GM18861 (cell line): Measurements from ENCODE around the gene SNW1.
"Not testable (repeated sequence)": the region's sequence is repeated elsewhere in the genome, so short reads cannot be mapped to it uniquely, and the experiment has no call there.

Experiments
- ATAC-seq: cut with Tn5 transposase; IDR thresholded peaks from one replicate; pipeline ENCODE4 v1.9.1; 2021; ENCODE audit not compliant: unreplicated experiment

Gene SNW1

DNA sequence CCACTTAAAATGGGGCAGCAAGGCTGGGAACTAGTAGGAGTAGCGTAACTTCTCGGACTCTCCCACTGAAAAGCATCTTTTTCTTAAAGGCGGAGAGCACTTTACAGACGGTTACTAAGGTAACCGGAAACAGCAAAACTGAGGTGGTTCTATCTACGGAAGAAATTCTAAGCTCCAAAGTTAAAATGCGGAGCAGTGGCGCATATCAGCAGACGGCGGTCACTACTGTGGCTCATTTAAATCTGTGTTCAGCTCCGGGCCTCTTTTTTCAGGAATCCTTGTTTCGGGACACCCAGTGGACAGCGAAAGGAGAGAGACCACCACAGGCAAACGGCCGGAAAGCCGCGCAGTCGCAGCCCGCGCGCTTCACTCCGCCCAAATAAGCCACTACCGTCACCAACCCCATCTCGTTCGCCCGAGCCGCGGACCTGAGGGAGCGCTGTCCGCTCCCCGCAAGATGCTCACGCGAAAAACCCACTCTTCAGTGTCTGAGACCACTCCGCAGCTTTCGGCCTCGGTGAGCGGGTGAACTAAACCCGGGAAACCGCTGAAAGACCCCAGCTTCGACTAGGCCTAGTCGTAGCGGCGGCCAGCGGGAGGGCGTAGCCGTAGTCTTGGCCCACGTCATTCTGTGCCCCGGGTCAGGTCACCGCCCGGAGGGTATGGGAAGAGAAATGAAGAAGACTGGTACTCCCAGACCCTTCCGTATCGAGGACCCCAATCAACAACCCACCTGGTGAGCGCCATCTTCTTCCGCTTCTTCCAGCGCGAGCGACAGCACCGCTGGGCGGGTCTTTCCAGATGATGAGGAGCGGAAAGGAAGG lies at the start of gene SNW1:
TSS of gene SNW1 (minus strand) at position 776 of the 824 bp plus-strand sequence. CDS start at position 747, 29 bp downstream.
- peak; percentile 95 for ATAC-seq

DNA sequence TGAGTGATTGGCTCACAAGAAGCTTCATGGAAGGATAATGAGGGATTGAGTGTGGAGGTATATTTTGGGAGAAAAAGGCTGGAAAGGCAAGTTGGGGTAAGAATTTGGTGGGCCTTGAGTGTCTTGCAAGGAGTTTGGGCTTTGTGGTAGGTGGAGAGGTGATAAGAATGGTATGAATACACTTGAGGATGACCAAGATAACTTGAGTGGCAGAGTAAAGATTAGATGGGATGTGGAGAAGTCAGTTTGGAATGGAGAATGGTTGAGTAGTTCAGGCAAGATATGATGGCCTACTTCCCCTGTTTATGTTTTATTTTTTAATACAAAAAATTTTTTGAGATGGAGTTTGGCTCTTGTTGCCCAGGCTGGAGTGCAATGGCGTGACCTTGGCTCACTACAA lies 48.1 kb upstream of the SNW1 start:
- ATAC-seq, result no peak

DNA sequence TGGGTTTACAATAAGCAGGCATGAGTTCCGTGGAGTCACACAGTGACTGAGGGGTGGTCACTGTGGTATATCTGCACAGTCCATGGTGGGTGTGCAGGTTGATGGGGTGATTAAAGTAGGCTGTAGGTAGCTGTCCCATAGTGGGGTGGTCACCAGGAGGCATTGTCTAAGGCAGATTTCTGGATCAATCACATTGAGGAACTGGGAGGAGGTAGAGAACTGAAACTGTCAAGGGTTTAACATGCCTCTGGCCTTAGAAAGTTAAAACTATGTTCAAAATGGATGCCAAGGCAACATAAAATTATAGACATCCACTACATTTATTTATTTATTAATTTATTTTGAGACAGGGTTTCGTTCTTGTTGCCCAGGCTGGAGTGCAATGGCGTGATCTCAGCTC lies 47.3 kb upstream of the SNW1 start:
- ATAC-seq, result no peak

DNA sequence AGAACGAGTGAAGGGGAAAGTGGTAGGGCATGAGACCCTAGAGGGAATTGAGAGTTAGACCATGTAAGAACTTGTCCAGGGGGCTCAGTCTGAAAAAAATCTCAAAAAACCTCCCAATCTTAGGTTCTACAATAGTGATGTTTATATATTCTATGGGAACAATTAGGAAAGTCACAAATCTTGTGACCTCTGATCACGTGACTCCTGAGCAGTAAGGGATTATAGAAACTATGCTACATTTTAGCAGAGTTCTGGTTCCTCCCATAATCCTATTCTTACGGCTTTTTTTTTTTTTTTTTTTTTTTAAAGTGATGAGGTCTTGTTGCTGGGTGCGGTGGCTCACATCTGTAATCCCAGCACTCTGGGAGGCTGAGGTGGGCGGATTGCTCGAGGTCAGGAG lies 44.8 kb upstream of the SNW1 start:
- ATAC-seq, result no peak

DNA sequence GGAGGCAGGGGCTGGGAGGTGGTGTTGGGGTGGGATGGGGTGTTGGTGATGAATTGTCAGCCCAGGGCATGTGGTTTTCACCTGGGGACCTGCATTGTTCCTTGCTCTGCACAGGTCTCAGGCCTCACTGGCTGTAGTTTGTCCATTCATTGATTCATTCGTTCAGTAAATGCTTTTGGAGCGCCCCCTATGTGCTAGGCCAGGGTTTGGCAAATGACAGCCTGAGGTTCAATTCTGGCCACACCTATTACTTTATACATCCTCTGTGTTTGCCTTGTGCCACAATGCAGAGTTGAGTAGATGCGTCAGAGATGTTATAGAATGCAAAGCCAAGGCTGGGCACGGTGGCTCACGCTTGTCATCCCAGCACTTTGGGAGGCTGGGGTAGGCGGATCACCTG lies 43.6 kb upstream of the SNW1 start:
- ATAC-seq, result no peak

DNA sequence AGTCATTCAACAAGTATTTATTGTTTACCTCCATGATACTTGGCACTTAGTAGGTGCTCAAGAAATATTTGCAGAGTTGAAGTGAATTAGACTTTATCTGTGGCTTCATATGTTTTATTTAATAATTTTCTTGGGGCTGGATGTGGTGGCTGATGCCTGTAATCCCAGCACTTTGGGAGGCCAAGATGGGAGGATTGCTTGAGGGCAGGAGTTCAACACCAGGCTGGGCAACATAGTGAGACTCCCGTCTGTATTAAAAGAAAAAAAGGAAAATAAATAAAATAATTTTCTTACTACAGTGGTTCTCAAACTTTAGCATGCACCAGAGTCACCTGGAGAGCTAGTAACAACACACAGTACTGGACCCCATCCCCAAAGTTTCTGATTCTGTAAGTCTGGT lies 39.9 kb upstream of the SNW1 start:
- no peak for ATAC-seq

DNA sequence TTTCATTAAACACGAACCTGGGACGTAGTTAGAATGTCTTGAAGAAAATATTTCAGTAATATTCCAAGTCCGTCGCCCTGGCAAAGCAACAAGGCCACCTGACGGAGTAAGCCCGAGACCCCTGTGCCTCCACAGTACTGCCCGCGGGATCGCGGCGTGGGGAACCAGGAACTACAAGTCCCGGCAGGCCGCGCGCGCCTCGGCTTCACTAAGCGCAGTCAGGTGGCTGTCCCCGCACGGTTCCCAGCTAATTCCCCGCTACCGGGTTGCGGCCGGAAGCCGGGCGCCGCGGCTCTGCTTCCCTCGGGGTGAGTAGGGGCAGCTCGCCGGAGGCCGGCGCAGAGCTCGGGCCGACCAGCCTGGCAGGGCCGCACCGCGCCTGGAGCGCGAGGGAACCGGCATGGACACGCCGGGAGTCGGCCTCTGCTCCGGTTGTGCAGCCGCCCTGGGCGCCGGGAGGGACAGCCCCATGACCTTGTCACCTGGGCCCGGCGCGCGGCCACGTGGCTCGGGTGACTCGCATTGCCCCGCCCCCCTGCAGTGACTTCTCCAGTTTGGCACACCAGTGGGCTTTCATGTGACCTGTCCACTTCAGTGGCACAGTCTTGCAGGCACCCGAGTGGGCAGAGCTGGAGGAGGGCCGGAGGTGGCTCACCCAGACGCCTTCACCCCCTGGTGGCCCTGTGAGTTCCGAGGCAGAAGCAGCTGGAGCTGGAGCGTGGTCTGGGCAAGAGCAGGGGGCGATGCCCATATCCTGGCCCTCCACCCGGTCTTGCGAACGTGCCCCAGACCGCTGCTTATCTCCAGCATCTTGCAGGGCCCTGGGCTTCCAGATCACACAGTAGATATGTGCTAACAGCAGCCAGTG lies 39.1 kb upstream of the SNW1 start, which contains the start of gene ADCK1:
TSS of gene ADCK1 (plus strand) at position 247 of the 868 bp plus-strand sequence. CDS start 18,870 bp downstream, outside the sequence.
- ATAC-seq, result peak; percentile 87

DNA sequence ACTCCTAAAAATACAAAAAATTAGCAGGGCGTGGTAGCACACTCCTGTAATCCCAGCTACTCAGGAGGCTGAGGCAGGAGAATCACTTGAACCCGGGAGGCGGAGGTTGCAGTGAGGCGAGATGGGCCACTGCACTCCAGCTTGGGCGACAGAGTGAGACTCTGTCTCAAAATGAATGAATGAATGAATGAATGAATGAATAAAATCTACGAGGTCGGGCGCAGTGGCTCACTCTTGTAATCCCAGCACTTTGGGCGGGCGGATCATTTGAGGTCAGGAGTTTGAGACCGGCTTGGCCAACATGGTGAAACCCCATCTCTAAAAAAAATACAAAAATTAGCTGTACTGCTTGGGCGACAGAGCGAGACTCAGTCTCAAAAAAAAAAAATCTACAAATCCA lies 38.5 kb upstream of the SNW1 start:
- peak; percentile 1 for ATAC-seq

DNA sequence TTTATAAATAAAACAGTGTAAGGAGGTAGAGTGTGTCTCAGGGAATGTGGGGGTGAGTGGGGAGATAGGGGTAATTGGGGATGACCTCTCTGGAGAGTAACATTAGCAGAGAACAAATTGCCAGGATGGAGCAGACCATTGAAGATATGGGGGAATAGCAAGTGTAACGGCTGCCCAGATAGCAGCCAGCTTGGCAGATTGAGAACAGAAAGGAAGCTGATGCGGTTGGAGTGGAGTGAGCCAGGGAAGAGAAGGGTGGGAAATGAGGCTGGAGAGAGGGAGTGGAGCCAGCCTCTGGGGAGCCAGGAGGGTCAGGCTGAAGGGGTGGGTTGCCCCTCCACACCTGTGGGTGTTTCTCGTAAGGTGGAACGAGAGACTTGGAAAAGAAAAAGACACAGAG lies 33.4 kb upstream of the SNW1 start:
- ATAC-seq, result no peak

DNA sequence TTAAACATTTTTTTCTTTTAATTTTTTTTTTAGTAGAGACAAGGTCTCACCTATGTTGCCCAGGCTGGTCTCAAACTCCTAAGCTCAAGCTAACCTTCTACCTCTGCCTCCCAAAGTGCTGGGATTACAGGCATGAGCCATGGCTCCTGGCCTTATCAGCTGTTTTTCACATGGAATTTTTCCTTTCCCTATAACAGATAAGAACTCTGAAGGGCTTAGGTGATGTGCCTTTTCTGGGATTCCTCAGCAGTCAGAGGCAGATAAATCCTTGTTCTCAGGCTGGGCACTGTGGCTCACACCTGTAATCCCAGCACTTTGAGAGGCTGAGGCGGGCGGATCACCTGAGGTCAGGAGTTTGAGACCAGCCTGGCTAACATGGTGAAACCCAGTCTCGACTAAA lies 32.3 kb upstream of the SNW1 start:
- ATAC-seq, result not testable (repeated sequence)

DNA sequence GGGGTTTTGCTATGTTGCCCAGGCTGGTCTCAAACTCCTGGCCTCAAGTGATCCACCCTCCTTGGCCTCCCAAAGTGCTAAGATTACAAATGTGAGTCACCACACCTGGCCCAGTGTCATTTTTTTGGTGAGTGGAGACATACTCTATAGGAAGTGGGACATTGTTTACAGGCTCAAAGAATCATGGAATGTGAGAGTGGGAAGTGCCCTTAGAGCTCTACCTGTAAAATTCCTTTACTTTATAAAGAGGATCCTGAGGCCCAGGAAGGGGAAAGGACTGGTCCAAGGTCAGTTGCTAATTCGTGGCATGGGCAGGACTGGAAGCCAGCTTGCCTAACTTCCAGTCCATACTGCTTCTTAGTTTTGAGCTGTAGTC lies 30.3 kb upstream of the SNW1 start:
- ATAC-seq, result no peak

DNA sequence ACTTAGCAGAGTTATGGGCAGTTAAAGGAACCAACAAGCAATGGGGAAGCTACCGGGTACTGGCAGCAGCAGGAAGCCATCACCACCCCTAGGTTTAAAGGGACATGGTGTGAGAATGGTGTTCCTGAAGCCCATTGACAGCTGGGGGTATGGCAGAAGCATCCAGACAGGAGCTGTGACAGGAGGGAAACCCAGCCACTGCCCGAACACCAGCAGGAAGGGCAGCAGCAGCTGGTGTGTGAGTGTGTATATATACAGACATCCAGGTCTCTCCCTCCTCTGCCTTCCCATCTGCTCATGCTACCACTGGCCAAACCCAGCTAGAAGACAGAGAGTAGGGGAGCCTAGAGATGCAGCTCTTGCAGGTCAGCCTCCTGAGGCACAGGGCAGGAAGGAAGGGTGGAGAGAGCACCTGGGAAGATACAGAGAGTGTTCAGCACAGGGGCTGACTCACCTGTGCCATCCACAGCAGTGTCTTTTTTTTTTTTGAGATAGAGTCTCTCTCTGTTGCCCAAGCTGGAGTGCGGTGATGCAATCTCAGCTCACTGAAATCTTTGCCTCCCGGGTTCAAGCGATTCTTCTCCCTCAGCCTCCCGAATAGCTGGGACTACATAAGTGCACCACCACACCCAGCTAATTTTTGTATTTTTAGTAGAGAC lies 29.7 kb upstream of the SNW1 start:
- no peak for ATAC-seq

DNA sequence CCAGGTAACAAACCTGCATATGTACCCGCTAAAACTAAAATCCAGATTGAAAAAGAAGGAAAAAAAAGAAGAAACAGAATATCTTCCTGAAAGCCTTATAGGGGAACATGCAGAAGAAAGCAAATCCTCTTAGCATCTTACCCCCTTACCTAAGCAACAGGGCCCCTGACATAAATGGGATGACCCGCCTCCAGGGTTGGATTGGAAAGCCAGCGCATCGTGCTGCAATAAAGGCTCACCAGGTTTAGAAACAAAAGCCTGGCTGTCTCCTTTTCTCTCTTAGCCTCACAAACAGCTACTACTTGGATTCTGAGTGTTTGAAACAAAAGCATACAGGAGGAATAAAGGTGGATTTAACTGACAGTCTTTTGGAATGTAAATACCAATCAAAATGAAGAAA lies 25.2 kb upstream of the SNW1 start:
- ATAC-seq, result no peak

DNA sequence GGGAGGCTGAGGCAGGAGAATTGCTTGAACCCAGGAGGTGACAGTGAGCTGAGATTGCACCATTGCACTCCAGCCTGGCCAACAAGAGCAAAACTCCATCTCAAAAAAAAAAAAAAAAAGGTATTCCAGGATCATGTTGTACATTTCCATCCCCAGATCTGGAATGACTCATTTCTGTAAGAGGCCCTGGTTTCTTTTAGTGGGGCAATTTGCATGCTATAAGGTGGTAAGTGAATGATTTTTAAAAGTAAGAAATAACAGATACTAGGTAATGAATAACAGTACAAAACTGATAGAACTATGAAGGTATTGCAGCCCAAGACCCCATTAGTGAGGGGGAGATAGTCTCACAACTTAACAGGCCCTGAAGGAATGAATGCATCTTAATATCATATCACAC lies 21.2 kb upstream of the SNW1 start:
- peak; percentile 68 for ATAC-seq

DNA sequence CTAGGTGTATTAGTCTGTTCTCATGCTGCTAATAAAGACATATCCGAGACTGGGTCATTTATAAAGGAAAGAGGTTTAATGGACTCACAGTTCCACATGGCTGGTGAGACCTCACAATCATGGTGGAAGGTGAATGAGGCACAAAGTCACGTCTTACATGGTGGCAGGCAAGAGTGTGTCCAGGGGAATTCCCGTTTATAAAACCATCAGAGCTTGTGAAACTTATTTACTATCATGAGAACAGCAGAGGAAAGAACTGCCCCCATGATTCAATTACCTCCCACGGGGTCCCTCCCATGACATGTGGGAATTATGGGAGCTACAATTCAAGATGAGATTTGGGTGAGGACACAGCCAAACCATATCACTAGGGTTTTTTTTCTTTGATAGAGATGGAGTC lies 13.0 kb upstream of the SNW1 start:
- ATAC-seq, result not testable (repeated sequence)

DNA sequence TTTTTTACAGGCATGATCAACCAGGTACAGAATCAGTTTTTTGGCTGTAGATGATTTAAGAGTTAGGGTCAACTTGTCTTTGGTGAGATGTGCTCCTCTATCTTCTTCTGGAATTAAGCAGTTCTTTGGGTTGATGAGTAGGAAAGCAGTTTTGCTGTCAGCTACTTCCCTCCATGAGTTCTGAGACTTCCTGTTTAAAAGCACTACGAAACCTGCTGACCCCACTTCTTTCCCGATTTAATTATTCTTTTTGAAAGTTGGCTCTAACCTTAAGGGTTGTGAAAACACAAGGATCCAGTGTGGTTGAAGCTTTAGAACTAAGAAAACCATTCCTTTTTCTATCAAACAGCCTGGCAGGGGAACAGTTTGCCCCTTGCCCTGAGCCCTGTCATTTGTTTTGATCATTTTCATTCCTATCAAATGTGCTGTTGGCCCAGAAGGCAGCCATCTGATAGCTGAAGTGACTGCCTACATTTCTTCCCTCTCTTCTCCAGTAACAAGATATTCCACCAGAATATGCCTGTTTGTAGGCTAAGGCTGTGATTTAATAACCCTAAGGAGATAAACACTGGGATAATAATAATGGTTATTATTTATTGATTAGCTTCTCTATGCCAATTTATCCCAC lies 7.6 kb upstream of the SNW1 start:
- not testable (repeated sequence) for ATAC-seq

DNA sequence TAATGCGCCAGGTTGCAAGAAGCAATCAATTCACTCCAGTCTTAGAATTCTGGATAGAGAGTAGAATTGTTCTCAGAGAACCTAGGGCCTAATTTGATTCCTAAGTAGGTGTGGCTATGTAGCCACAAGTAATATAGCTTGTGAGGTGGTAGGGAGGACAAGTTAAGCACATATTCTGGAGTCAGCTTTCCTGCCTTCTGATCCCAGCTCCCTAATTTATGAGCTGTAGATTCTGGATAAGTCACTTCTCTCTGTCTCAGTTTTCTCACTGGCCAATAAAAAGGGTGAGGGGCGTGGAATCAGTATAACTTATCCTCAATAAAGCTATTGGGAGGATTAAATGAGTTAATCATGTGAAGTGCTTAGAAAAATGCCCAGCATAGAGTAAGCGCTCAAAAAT lies 3.0 kb upstream of the SNW1 start:
- no peak for ATAC-seq

DNA sequence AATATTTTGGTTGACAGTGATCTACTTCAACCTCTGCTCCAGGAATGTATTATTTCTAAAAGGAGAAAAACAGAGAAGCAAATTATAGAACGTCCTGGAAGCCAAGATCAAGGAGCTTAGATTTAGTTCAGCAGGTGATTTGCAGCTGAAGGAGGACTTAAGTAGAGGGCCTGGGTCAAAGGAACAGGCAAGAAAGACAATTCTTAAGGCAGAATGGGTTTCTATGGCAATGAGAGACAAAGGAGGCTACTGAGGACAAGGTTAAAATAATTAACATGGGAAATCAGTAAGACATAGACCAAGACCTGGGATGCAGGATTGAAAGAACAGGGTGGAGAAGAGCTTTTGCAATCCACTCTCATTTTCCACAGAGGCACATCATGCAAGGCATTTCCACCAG lies 2.4 kb upstream of the SNW1 start:
- ATAC-seq, result no peak

DNA sequence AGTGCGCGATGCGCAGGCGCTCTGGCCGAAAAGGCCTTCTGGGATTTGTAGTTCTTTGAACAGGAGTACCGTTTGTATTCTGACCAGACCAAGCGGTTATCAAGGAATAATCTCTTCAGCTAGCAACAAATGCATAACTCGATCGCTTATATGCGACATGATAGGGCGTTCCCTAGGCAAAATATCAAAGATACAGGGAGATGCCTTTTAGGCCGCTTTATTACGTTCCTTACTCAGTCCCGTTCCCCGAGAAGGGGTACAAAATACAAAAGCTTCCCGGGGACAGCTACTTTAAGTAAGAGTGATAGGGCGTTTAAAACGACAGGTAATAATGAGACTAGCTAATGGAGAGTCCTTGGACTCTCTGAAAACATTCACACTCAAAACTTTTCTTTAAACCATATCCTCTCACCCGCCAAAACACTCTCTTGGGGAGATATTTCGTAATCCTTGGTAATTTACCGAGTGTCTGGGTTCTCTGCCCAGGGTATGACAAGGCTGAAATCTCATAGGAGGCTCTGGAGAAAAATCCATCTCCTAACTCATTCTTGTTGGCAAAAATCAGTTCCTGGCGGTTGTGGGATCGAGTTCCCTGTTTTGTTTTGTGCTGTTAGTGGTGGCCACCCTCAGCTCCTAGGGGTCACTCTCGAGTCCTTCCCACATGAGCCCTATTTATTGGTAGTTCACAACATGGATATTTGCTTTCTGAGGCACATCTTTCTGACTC lies 412 bp upstream of the SNW1 start:
- ATAC-seq, result no peak

DNA sequence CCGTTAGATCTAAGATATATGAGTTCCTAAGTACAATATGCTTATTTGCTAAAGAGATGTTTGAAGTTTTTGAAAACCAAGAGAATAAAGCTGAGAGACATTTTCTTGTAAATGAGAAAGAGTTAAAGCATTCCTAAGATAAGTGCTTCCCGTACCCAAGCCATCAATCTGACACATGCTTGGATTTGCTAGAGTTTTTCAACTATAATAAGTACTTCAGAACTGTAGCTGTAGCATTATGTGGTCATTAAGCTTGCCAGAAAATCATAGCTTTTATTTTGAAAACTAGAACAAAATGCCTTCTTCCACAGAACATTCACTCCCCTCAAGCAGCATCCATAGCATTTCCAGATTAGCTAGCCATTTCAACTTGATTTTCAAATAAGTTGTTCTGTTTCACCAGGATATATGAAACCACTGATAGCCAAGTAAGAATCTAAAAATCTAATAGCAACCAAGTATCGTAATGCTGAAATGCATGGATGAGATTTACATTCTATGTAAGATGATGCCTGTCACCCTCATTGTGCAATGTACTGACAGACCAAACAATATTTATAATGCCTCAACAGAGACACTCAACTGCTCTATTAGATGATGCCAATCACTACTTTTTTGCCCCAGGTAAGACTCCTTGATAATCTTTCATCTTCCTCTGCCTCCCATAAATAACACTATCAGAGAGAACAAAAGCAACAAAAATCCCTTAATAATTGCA lies 8.0 kb downstream of the SNW1 start:
- ATAC-seq, result no peak
